HepG2 (cell line): ENCODE results near the gene KIAA0232. TPM values are rescaled to one million over a fixed set of nuclear protein-coding genes. Genes with fewer than 3 reads are reported as not detected.
A peak's percentile ranks its signal among the peaks of the same experiment; 100 is the strongest.

ENCODE experiments used
- CCAR2 ChIP-seq: fragments of 200-400 bp; formaldehyde crosslinking; optimal IDR thresholded peaks from 2 replicates; pipeline ENCODE3; 2018; ENCODE audit warnings: low read depth, mild to moderate bottlenecking, low read length, moderate library complexity
- CTCF ChIP-seq: sonication (generic); formaldehyde crosslinking; IDR thresholded peaks from 2 replicates; pipeline ENCODE4 v1.5.0; 2020; ENCODE audit warnings: mild to moderate bottlenecking, missing genetic modification reagents, moderate library complexity
- KLF9 ChIP-seq: IDR thresholded peaks from 2 replicates; pipeline ENCODE4 v1.6.1; 2016; ENCODE audit warnings: low read depth
- REST ChIP-seq, 2 experiments: IDR thresholded peaks; 2 replicates each; pipeline ENCODE4 v1.6.1; 2011 to 2012; ENCODE audit warnings: low read length in 2 of 2, borderline replicate concordance in 1 of 2, low read depth in 1 of 2, mild to moderate bottlenecking in 1 of 2, moderate library complexity in 1 of 2
- SP1 ChIP-seq, 2 experiments: fragments of 450-650 bp in 1 of 2; sonication (generic) in 1 of 2; formaldehyde crosslinking in 1 of 2; IDR thresholded peaks; 2 replicates each; pipeline versions ENCODE4 v1.4.0 to v1.6.1; 2016 to 2020; ENCODE audit warnings: missing genetic modification reagents in 1 of 2
- TBL1XR1 ChIP-seq: fragments of 150-350 bp; IDR thresholded peaks from 2 replicates; pipeline ENCODE4 v1.6.1; 2014; ENCODE audit warnings: borderline replicate concordance, low read length; ENCODE audit not compliant: partially characterized antibody
- TEAD2 ChIP-seq: sonication (generic); formaldehyde crosslinking; IDR thresholded peaks from 2 replicates; pipeline ENCODE4 v1.9.0; 2021; ENCODE audit warnings: missing genetic modification reagents
- ZFP37 ChIP-seq: sonication (generic); formaldehyde crosslinking; IDR thresholded peaks from 2 replicates; pipeline ENCODE4 v1.4.0; 2020; ENCODE audit warnings: missing genetic modification reagents, borderline replicate concordance
- ZNF205 ChIP-seq: IDR thresholded peaks from 2 replicates; pipeline ENCODE4 v1.6.1; 2018; ENCODE audit warnings: missing biosample characterization, missing genetic modification reagents
- ZNF44 ChIP-seq: sonication (generic); formaldehyde crosslinking; IDR thresholded peaks from 2 replicates; pipeline ENCODE4 v1.5.1; 2020; ENCODE audit warnings: mild to moderate bottlenecking, missing genetic modification reagents
- ZNF530 ChIP-seq: sonication (generic); formaldehyde crosslinking; IDR thresholded peaks from 2 replicates; pipeline ENCODE4 v1.5.0; 2020; ENCODE audit warnings: low read depth, mild to moderate bottlenecking, missing genetic modification reagents
- ZNF878 ChIP-seq: sonication (generic); formaldehyde crosslinking; IDR thresholded peaks from 2 replicates; pipeline ENCODE4 v1.8.1; 2023; ENCODE audit warnings: mild to moderate bottlenecking, missing genetic modification reagents, moderate library complexity
- ZNF879 ChIP-seq: sonication (generic); formaldehyde crosslinking; IDR thresholded peaks from 2 replicates; pipeline ENCODE4 v1.8.1; 2023; ENCODE audit warnings: missing genetic modification reagents
- polyA plus RNA-seq, 8 experiments: library from polyadenylated mRNA; depleted of rRNA in 3 of 8; stranded (reverse) in 7 of 8; unstranded in 1 of 8; fragments of >200 nt; fragmentation: Illumina TruSeq in 4 of 8; extraction: Trizol in 4 of 8; gene quantifications; 2 replicates each; pipeline versions ENCODE4 v1.2.1 to v1.2.3, GENCODE V29; 2011 to 2016; ENCODE audit warnings: low read depth in 4 of 8, missing spikeins in 1 of 8, mixed read lengths in 1 of 8; ENCODE audit not compliant: insufficient read depth in 1 of 8
- total RNA-seq, 5 experiments: library from RNA; depleted of rRNA; stranded (reverse); fragments of >200 nt; fragmentation: Illumina TruSeq; extraction: Trizol; gene quantifications; 2 replicates each; pipeline ENCODE4 v1.2.3, GENCODE V29; 2016; ENCODE audit warnings: low read depth in 1 of 5
- TF ChIP-seq, protein P1 (sequence below): sonication (generic); formaldehyde crosslinking; IDR thresholded peaks from 2 replicates; pipeline ENCODE4 v1.4.0; 2020; ENCODE audit warnings: missing genetic modification reagents, borderline replicate concordance
- TF ChIP-seq, protein P2 (sequence below): sonication (generic); formaldehyde crosslinking; IDR thresholded peaks from 2 replicates; pipeline ENCODE4 v1.4.0; 2020; ENCODE audit warnings: missing genetic modification reagents

The KIAA0232 gene
- total and polyA plus RNA-seq, 2 of the 13 experiments (the other 11 are each of a cell fraction or from before 2014, with no cell fraction given) = 7.8 to 17.1 TPM

- TF ChIP-seq REST (IDR thresholded peaks at IDR 0.05; ENCODE audit: borderline replicate concordance in 1 of 2, low read depth in 1 of 2, low read length in 2 of 2) (no peak), CCAR2 (no peak), TBL1XR1 (peak; percentile 14), ZFP37 (CRISPR knock-in tag) (peak; percentile 92), SP1 (IDR thresholded peaks at IDR 0.05) (no peak), SP1 (CRISPR knock-in tag; IDR thresholded peaks at IDR 0.05) (no peak; the same call in 1 of the 2 replicates), ZNF878 (CRISPR knock-in tag) (peak; percentile 41), ZNF205 (peak; percentile 78; the same call in 1 of the 2 replicates), ZNF530 (CRISPR knock-in tag) (no peak), ZNF44 (CRISPR knock-in tag) (0 out of 2 replicates have a peak, but pooled peaks have one; percentile 73), ZNF879 (CRISPR knock-in tag) (no peak), TEAD2 (CRISPR knock-in tag) (0 out of 2 replicates have a peak, but pooled peaks have one; percentile 65), KLF9 (CRISPR knock-in tag) (no peak), CTCF (CRISPR knock-in tag) (peak; percentile 74)
- TF ChIP-seq, protein P1, sequence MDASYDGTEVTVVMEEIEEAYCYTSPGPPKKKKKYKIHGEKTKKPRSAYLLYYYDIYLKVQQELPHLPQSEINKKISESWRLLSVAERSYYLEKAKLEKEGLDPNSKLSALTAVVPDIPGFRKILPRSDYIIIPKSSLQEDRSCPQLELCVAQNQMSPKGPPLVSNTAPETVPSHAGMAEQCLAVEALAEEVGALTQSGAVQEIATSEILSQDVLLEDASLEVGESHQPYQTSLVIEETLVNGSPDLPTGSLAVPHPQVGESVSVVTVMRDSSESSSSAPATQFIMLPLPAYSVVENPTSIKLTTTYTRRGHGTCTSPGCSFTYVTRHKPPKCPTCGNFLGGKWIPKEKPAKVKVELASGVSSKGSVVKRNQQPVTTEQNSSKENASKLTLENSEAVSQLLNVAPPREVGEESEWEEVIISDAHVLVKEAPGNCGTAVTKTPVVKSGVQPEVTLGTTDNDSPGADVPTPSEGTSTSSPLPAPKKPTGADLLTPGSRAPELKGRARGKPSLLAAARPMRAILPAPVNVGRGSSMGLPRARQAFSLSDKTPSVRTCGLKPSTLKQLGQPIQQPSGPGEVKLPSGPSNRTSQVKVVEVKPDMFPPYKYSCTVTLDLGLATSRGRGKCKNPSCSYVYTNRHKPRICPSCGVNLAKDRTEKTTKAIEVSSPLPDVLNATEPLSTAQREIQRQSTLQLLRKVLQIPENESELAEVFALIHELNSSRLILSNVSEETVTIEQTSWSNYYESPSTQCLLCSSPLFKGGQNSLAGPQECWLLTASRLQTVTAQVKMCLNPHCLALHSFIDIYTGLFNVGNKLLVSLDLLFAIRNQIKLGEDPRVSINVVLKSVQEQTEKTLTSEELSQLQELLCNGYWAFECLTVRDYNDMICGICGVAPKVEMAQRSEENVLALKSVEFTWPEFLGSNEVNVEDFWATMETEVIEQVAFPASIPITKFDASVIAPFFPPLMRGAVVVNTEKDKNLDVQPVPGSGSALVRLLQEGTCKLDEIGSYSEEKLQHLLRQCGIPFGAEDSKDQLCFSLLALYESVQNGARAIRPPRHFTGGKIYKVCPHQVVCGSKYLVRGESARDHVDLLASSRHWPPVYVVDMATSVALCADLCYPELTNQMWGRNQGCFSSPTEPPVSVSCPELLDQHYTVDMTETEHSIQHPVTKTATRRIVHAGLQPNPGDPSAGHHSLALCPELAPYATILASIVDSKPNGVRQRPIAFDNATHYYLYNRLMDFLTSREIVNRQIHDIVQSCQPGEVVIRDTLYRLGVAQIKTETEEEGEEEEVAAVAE (CRISPR knock-in tag) = peak; percentile 70; the same call in 1 of the 2 replicates
- TF ChIP-seq, protein P2, sequence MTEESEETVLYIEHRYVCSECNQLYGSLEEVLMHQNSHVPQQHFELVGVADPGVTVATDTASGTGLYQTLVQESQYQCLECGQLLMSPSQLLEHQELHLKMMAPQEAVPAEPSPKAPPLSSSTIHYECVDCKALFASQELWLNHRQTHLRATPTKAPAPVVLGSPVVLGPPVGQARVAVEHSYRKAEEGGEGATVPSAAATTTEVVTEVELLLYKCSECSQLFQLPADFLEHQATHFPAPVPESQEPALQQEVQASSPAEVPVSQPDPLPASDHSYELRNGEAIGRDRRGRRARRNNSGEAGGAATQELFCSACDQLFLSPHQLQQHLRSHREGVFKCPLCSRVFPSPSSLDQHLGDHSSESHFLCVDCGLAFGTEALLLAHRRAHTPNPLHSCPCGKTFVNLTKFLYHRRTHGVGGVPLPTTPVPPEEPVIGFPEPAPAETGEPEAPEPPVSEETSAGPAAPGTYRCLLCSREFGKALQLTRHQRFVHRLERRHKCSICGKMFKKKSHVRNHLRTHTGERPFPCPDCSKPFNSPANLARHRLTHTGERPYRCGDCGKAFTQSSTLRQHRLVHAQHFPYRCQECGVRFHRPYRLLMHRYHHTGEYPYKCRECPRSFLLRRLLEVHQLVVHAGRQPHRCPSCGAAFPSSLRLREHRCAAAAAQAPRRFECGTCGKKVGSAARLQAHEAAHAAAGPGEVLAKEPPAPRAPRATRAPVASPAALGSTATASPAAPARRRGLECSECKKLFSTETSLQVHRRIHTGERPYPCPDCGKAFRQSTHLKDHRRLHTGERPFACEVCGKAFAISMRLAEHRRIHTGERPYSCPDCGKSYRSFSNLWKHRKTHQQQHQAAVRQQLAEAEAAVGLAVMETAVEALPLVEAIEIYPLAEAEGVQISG = peak; percentile 70
These were observed 135.1 kb downstream of the KIAA0232 start (continued) for GRCh38 chr4:6917461-6918271.
